ENCODE results near the gene COPS3. TPM values are rescaled to one million over a fixed set of nuclear protein-coding genes. Genes with fewer than 3 reads are reported as not detected.

Gene COPS3
- total and polyA plus RNA-seq, 9 of the 15 experiments (the other 6 are each of a cell fraction or from before 2014, with no cell fraction given): 92.4 to 295 (median 167) TPM

DNA sequence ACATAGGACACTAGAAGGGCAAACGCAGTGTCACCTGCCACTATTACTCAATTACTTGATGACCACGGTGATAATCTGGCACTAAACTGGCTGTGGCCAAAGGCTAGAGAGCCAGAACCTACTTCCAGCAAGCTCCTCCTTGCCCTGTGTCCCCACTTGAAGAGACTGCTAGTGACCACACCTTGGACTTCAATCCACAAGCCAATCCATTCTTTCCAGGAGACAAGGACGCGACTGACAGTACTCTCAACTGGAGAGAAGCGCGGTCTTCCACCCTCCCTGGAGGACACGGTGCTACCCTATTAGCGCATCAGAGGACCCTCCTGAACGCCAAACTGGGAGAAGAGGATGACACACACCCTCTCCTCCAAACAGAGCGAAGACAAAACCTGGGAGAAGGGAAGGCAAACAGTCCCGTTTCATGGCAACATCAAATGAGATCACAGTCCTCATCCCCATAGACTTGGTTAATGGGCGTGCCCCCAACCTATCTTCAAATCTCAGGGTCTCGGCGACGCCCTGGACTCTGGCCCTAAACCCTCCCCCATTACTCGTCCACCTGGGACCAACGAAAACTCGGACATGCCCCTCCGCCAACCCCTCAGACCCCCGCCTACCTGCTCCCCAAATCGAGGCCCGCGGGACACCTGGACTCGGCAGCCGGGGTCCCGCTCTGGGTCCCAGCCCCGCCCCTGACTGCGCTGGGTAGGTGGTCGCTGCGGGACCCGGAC is 44.6 kb downstream of the COPS3 start (continued):
- TF ChIP-seq TOE1 (IDR thresholded peaks at IDR 0.05; ENCODE audit: borderline replicate concordance): no peak
- no peak for TF ChIP-seq TOE1 (CRISPR knock-in tag; IDR thresholded peaks at IDR 0.05; ENCODE audit: borderline replicate concordance, low read depth)
- no peak for TF ChIP-seq KLF13 (tag; IDR thresholded peaks at IDR 0.05; ENCODE audit: borderline replicate concordance, low read depth)
- TF ChIP-seq ZNF609 (CRISPR knock-in tag; IDR thresholded peaks at IDR 0.05; ENCODE audit: borderline replicate concordance): no peak
- no peak for TF ChIP-seq RBM15 (IDR thresholded peaks at IDR 0.05; ENCODE audit: insufficient read depth, low read length)
- no peak for TF ChIP-seq ETV1 (tag; conservative IDR thresholded peaks at IDR 0.05; ENCODE audit: low read depth)
- TF ChIP-seq ZNF79 (CRISPR knock-in tag; IDR thresholded peaks at IDR 0.05; ENCODE audit: low read depth): no peak
- no peak for TF ChIP-seq EHMT2 (IDR thresholded peaks at IDR 0.05)
- 0 out of 2 replicates have a peak, but pooled peaks have one; percentile 71 for TF ChIP-seq SUPT5H (IDR thresholded peaks at IDR 0.05)
- TF ChIP-seq ZNF398 (CRISPR knock-in tag; IDR thresholded peaks at IDR 0.05): no peak
- TF ChIP-seq PHTF2 (CRISPR knock-in tag; IDR thresholded peaks at IDR 0.05): no peak
- no peak for TF ChIP-seq PTRF (tag; IDR thresholded peaks at IDR 0.05)
- TF ChIP-seq ZBTB7A (IDR thresholded peaks at IDR 0.05; ENCODE audit: borderline replicate concordance, control insufficient read depth, low read depth, low read length): peak; percentile 19; the same call in 1 of the 2 replicates
- TF ChIP-seq, protein P1, sequence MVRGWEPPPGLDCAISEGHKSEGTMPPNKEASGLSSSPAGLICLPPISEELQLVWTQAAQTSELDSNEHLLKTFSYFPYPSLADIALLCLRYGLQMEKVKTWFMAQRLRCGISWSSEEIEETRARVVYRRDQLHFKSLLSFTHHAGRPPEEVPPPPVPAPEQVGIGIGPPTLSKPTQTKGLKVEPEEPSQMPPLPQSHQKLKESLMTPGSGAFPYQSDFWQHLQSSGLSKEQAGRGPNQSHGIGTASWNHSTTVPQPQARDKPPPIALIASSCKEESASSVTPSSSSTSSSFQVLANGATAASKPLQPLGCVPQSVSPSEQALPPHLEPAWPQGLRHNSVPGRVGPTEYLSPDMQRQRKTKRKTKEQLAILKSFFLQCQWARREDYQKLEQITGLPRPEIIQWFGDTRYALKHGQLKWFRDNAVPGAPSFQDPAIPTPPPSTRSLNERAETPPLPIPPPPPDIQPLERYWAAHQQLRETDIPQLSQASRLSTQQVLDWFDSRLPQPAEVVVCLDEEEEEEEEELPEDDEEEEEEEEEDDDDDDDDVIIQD (CRISPR knock-in tag; IDR thresholded peaks at IDR 0.05): no peak
- TF ChIP-seq CEBPB (tag; IDR thresholded peaks at IDR 0.05): no peak
- no peak for TF ChIP-seq BCOR (IDR thresholded peaks at IDR 0.05)
- TF ChIP-seq NFRKB (IDR thresholded peaks at IDR 0.05; ENCODE audit: low read depth): 0 out of 2 replicates have a peak, but pooled peaks have one; percentile 12
- peak; percentile 55; the same call in 1 of the 2 replicates for TF ChIP-seq NKRF (IDR thresholded peaks at IDR 0.05; ENCODE audit: borderline replicate concordance)

All from K562 (cell line).